Measurements from ENCODE around the gene CORT. TPM values are rescaled to one million over a fixed set of nuclear protein-coding genes. Genes with fewer than 3 reads are reported as not detected.
"Not testable (repeated sequence)": the region's sequence is repeated elsewhere in the genome, so short reads cannot be mapped to it uniquely, and the experiment has no call there.

Gene CORT
- total and polyA plus RNA-seq, 4 donors, result 0.33 TPM; not detected in 3

DNA sequence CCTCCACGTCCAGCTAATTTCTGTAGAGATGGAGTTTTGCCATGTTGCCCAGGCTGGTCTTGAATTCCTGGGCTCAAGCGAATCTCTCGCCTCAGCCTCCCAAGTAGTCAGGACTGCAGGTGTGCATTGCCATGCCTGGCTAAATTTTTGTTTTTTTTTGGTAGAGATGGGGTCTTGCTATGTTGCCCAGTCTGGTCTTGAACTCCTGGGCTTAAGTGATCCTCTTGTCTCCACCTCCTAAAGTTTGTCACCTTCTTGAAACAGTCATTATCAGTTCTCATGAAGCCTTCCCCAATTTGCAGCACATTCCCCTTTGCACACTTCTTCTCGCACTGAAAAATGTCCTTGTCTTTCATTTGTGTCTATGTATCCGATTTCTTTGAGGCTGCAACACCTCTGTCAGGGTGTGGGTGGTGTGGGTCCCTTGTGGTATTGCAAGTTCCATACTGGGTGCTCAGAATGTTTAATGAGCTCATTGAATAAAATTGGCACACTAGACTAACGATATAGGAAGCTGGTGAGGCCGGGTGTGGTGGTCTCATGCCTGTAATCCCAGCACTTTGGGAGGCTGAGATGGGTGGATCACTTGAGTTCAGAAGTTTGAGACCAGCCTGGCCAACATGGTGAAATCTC is 2.9 kb upstream of the CORT start:
- Histone ChIP-seq H3K4me3 (ENCODE audit: low read length in 2 of 2) (no peak overlapping the region), H3K27ac (ENCODE audit: low read depth in 1 of 2, low read length in 2 of 2) (no peak overlapping the region), H3K9me3 (ENCODE audit: control insufficient read depth, low read length) (no peaks in the 10 kb centered on the region), H3K27me3 (ENCODE audit: control insufficient read depth in 1 of 2, insufficient read depth in 2 of 2, low read length in 1 of 2) (no peaks in the 10 kb centered on the region), H3K4me1 (ENCODE audit: control insufficient read depth in 1 of 2, insufficient read depth in 2 of 2, low read length in 2 of 2) (no peaks in the 10 kb centered on the region), H3K36me3 (ENCODE audit: control insufficient read depth in 1 of 2, insufficient read depth in 2 of 2, low read length in 1 of 2) (no peaks in the 10 kb centered on the region)
- ATAC-seq (ENCODE audit: low FRiP score) (no peak), DNase-seq (no peak)
- intact Hi-C loops (cut with DNase I), result no loop called here
- 96 to 100% methylated on average over 7 of the region's 7 CpGs for WGBS, 2 donors

DNA sequence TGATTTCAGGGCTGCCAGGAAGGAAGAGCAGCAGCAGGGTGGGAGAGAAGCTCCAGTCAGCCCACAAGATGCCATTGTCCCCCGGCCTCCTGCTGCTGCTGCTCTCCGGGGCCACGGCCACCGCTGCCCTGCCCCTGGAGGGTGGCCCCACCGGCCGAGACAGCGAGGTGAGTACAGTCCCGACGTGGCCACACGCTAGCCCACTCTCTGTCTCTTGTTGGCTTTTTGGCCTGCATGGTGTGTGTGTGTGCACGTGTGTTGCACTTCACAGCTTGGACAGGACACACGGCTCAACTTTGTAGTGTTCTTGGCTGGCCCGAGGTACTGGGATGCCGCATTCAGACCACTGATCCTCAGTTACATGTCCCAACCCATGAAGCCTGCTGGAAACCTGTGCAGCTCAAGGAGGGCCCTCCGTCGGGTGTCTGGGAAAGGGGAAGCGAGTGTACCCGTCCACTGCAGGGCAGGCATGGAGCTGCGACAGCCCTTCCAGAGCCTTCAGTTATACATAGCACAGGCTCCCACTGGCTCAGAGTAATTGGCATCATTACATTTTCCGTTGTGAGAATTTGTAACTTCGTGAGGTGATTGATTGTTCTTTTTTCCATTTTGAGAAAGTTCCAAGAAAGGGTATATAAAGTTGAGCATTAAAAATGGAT is 454 bp downstream of the CORT start:
- WGBS, 2 donors, result 46 to 47% methylated on average over 21 of the region's 21 CpGs
- Histone ChIP-seq H3K27me3 (ENCODE audit: control insufficient read depth in 1 of 2, insufficient read depth in 2 of 2, low read length in 1 of 2) (no peaks in the 10 kb centered on the region), H3K4me3 (ENCODE audit: low read length in 2 of 2) (no peak overlapping the region), H3K27ac (ENCODE audit: low read depth in 1 of 2, low read length in 2 of 2) (no peak overlapping the region), H3K4me1 (ENCODE audit: control insufficient read depth in 1 of 2, insufficient read depth in 2 of 2, low read length in 2 of 2) (no peaks in the 10 kb centered on the region), H3K9me3 (ENCODE audit: control insufficient read depth, low read length) (no peaks in the 10 kb centered on the region), H3K36me3 (ENCODE audit: control insufficient read depth in 1 of 2, insufficient read depth in 2 of 2, low read length in 1 of 2) (no peaks in the 10 kb centered on the region)
- no peak for DNase-seq
- no peak for ATAC-seq (ENCODE audit: low FRiP score)
- intact Hi-C loops (cut with DNase I), result no loop called here

DNA sequence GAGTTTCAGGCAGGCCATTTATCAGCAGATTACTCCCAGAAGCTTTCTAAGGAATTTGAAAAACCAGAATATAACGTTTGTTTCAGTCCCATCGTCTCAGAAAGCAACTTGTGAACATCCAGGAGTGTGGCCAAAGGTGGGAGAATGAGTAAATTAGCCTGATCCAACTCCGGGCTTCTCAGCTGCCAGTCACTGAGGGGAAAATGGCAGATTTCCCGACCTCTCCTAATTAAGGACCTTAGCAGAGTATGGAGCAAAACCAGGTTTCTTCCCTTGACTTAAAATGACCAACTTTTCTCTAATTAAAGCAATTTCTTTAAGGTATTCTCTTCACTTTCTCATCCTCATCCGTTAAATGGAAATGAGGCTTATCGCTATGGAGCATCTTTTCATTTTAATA is 1.0 kb downstream of the CORT start:
- intact Hi-C loops (cut with DNase I), result no loop called here
- no peak overlapping the region for H3K4me3 ChIP-seq (ENCODE audit: low read length in 2 of 2)
- ATAC-seq (ENCODE audit: low FRiP score) (no peak), DNase-seq (no peak)
- no peaks in the 10 kb centered on the region for H3K27me3 ChIP-seq (ENCODE audit: control insufficient read depth in 1 of 2, insufficient read depth in 2 of 2, low read length in 1 of 2)
- H3K27ac ChIP-seq (ENCODE audit: low read depth in 1 of 2, low read length in 2 of 2), result no peak overlapping the region
- H3K4me1 ChIP-seq (ENCODE audit: control insufficient read depth in 1 of 2, insufficient read depth in 2 of 2, low read length in 2 of 2), result no peaks in the 10 kb centered on the region
- WGBS, 2 donors, result 18 to 23% methylated on average over 6 of the region's 6 CpGs
- H3K36me3 ChIP-seq (ENCODE audit: control insufficient read depth in 1 of 2, insufficient read depth in 2 of 2, low read length in 1 of 2), result no peaks in the 10 kb centered on the region
- no peaks in the 10 kb centered on the region for H3K9me3 ChIP-seq (ENCODE audit: control insufficient read depth, low read length)

DNA sequence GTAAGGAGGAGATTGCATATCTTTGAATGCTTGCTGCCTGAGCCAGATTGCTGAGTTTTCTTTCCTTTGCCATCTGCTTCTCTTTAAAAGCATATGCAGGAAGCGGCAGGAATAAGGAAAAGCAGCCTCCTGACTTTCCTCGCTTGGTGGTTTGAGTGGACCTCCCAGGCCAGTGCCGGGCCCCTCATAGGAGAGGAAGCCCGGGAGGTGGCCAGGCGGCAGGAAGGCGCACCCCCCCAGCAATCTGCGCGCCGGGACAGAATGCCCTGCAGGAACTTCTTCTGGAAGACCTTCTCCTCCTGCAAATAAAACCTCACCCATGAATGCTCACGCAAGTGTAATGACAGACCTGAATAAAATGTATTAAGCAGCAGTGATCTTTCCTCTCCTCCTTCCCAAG is 1.5 kb downstream of the CORT start:
- DNase-seq, result no peak
- H3K9me3 ChIP-seq (ENCODE audit: control insufficient read depth, low read length), result no peaks in the 10 kb centered on the region
- intact Hi-C loops (cut with DNase I), result no loop called here
- WGBS, 2 donors, result 2 to 5% methylated on average over 10 of the region's 10 CpGs
- no peaks in the 10 kb centered on the region for H3K4me1 ChIP-seq (ENCODE audit: control insufficient read depth in 1 of 2, insufficient read depth in 2 of 2, low read length in 2 of 2)
- ATAC-seq (ENCODE audit: low FRiP score), result no peak
- H3K27me3 ChIP-seq (ENCODE audit: control insufficient read depth in 1 of 2, insufficient read depth in 2 of 2, low read length in 1 of 2), result no peaks in the 10 kb centered on the region
- H3K4me3 ChIP-seq (ENCODE audit: low read length in 2 of 2), result no peak overlapping the region
- H3K36me3 ChIP-seq (ENCODE audit: control insufficient read depth in 1 of 2, insufficient read depth in 2 of 2, low read length in 1 of 2), result no peaks in the 10 kb centered on the region
- no peak overlapping the region for H3K27ac ChIP-seq (ENCODE audit: low read depth in 1 of 2, low read length in 2 of 2)

DNA sequence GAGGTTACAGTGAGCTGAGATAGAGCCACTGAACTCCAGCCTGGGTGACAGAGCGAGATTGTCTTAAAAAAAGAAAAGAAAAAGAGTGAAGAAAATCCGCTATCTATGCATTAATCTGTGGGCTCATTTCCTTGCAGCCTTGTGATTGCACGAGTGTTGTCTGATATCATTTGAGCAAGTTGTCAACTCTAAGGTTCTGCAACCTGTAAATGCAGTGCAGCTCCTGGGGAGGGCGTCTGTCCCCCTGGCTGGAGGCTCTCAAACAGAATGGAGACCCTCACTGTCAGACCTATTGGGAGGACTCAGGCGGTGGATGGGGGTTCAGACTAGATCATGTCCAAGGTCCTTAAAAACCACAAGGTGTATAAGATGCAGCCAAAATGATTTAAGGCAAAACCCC is 6.2 kb downstream of the CORT start:
- Histone ChIP-seq H3K4me1 (ENCODE audit: control insufficient read depth in 1 of 2, insufficient read depth in 2 of 2, low read length in 2 of 2) (no peaks in the 10 kb centered on the region), H3K27ac (ENCODE audit: low read depth in 1 of 2, low read length in 2 of 2) (no peak overlapping the region), H3K4me3 (ENCODE audit: low read length in 2 of 2) (no peak overlapping the region), H3K9me3 (ENCODE audit: control insufficient read depth, low read length) (no peaks in the 10 kb centered on the region), H3K27me3 (ENCODE audit: control insufficient read depth in 1 of 2, insufficient read depth in 2 of 2, low read length in 1 of 2) (no peaks in the 10 kb centered on the region), H3K36me3 (ENCODE audit: control insufficient read depth in 1 of 2, insufficient read depth in 2 of 2, low read length in 1 of 2) (peaks cover 0 to 2% of the 10 kb centered on the region in 2 donors)
- intact Hi-C loops (cut with DNase I), result no loop called here
- ATAC-seq (ENCODE audit: low FRiP score) (no peak), DNase-seq (no peak)
- 90 to 92% methylated on average over 5 of the region's 5 CpGs for WGBS, 2 donors

DNA sequence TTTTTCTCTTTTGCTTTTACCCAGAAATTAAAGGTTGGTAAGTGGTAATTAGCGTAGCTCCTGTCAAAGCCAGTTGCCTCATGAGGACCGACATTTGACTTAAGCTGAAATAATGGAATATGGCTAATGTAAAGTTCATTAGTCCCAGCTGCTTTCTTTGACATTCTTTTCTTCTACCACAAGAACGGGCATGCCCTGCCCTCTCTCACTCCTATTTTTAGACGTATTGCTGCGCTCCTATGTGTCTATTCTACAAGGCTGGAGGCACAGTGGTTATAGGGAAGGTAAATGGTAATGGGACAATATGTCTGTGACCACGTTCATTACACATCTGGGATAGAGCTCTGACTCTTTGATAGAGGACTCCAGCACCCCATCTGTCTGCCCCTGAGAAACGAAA is 6.8 kb downstream of the CORT start:
- no peak overlapping the region for H3K27ac ChIP-seq (ENCODE audit: low read depth in 1 of 2, low read length in 2 of 2)
- no peak for DNase-seq
- no peaks in the 10 kb centered on the region for H3K4me1 ChIP-seq (ENCODE audit: control insufficient read depth in 1 of 2, insufficient read depth in 2 of 2, low read length in 2 of 2)
- 51 to 56% methylated on average over 7 of the region's 7 CpGs for WGBS, 2 donors
- intact Hi-C loops (cut with DNase I), result no loop called here
- no peak overlapping the region for H3K4me3 ChIP-seq (ENCODE audit: low read length in 2 of 2)
- H3K36me3 ChIP-seq (ENCODE audit: control insufficient read depth in 1 of 2, insufficient read depth in 2 of 2, low read length in 1 of 2), result peaks cover 0 to 2% of the 10 kb centered on the region in 2 donors
- H3K27me3 ChIP-seq (ENCODE audit: control insufficient read depth in 1 of 2, insufficient read depth in 2 of 2, low read length in 1 of 2), result no peaks in the 10 kb centered on the region
- ATAC-seq (ENCODE audit: low FRiP score), result no peak
- H3K9me3 ChIP-seq (ENCODE audit: control insufficient read depth, low read length), result no peaks in the 10 kb centered on the region

DNA sequence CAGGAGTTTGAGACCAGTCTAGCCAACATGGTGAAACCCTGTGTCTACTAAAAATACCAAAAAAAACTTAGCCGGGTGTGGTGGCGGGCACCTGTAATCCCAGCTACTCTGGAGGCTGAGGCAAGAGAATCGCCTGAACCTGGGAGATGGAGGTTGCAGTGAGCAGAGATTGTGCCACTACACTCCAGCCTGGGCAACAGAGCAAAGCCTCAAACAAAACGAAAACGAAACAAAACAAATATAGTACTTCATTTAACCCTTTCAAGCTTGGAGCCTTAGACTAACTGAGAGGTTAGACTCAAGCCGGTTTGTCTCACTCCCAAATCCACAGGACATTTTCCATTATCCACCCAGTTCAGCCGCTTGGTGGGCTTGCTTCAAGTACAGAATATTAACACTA is 7.6 kb downstream of the CORT start:
- ATAC-seq (ENCODE audit: low FRiP score); H3K27me3 ChIP-seq (ENCODE audit: control insufficient read depth in 1 of 2, insufficient read depth in 2 of 2, low read length in 1 of 2); H3K9me3 ChIP-seq (ENCODE audit: control insufficient read depth, low read length); H3K36me3 ChIP-seq (ENCODE audit: control insufficient read depth in 1 of 2, insufficient read depth in 2 of 2, low read length in 1 of 2); DNase-seq; H3K27ac ChIP-seq (ENCODE audit: low read depth in 1 of 2, low read length in 2 of 2); H3K4me3 ChIP-seq (ENCODE audit: low read length in 2 of 2); intact Hi-C loops (cut with DNase I); H3K4me1 ChIP-seq (ENCODE audit: control insufficient read depth in 1 of 2, insufficient read depth in 2 of 2, low read length in 2 of 2): not testable (repeated sequence)
- 64 to 70% methylated on average over 7 of the region's 7 CpGs for WGBS, 2 donors

DNA sequence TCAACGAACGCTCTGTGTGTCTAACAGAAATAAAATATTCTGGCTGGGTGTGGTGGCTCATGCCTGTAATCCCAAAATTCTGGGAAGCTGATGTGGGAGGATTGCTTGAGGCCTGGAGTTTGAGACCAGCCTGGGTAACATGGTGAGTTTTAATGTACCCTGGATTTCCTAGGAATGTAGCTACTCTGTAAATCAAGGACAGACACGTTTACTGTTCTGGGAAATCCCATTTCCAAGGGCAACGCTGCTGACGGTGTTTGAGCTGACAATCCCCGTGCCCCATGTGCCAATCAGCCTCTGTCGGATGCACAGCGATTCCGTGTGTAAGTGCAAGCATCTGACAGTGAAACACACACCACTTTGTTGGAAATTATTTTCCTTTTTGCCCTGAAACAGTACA is 8.0 kb downstream of the CORT start:
- no peak for DNase-seq
- no peak for ATAC-seq (ENCODE audit: low FRiP score)
- Histone ChIP-seq H3K4me1 (ENCODE audit: control insufficient read depth in 1 of 2, insufficient read depth in 2 of 2, low read length in 2 of 2) (no peaks in the 10 kb centered on the region), H3K4me3 (ENCODE audit: low read length in 2 of 2) (no peak overlapping the region), H3K9me3 (ENCODE audit: control insufficient read depth, low read length) (no peaks in the 10 kb centered on the region), H3K36me3 (ENCODE audit: control insufficient read depth in 1 of 2, insufficient read depth in 2 of 2, low read length in 1 of 2) (peaks cover 0 to 2% of the 10 kb centered on the region in 2 donors), H3K27me3 (ENCODE audit: control insufficient read depth in 1 of 2, insufficient read depth in 2 of 2, low read length in 1 of 2) (no peaks in the 10 kb centered on the region), H3K27ac (ENCODE audit: low read depth in 1 of 2, low read length in 2 of 2) (no peak overlapping the region)
- intact Hi-C loops (cut with DNase I), result no loop called here
- WGBS, 2 donors, result 74 to 80% methylated on average over 9 of the region's 9 CpGs

DNA sequence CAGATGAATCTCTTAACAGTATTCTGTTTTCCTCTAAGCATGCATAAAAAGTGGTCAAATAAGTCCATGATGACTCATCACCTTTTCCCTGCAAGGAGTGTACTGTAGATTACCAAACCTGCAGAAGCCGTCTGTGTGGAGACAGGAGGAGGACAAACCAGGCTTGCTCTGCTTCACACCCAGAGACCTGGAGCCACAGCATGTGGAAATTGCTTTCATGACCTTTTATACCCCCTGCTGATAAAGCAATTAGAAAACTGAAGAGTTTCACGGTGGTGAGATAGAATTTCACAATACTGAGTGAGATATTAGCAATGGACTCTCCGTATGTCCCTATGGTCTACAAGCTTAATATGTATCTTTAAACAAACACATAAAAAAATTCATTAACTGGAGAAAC is 9.4 kb downstream of the CORT start:
- peaks cover 0 to 5% of the 10 kb centered on the region in 2 donors for H3K36me3 ChIP-seq (ENCODE audit: control insufficient read depth in 1 of 2, insufficient read depth in 2 of 2, low read length in 1 of 2)
- no peaks in the 10 kb centered on the region for H3K9me3 ChIP-seq (ENCODE audit: control insufficient read depth, low read length)
- DNase-seq (no peak), ATAC-seq (ENCODE audit: low FRiP score) (no peak)
- no peaks in the 10 kb centered on the region for H3K27me3 ChIP-seq (ENCODE audit: control insufficient read depth in 1 of 2, insufficient read depth in 2 of 2, low read length in 1 of 2)
- H3K4me1 ChIP-seq (ENCODE audit: control insufficient read depth in 1 of 2, insufficient read depth in 2 of 2, low read length in 2 of 2), result no peaks in the 10 kb centered on the region
- H3K27ac ChIP-seq (ENCODE audit: low read depth in 1 of 2, low read length in 2 of 2), result no peak overlapping the region
- H3K4me3 ChIP-seq (ENCODE audit: low read length in 2 of 2), result no peak overlapping the region
- WGBS, 2 donors, result 56 to 70% methylated on average over 3 of the region's 3 CpGs
- intact Hi-C loops (cut with DNase I), result no loop called here
